Measurements from ENCODE around the gene INPP5A.
"Not testable (repeated sequence)": the region's sequence is repeated elsewhere in the genome, so short reads cannot be mapped to it uniquely, and the experiment has no call there.

The INPP5A gene
- total RNA-seq, result 19.8 to 24.8 reads per million in 2 donors

- DNase-seq, result no peak
These were observed at the start of gene INPP5A for GRCh38 chr10:132537684-132538001. Gene INPP5A (plus strand): TSS chr10:132537787. CDS start chr10:132538097, 310 bp downstream.

- no peak for DNase-seq
These were observed 49.3 kb upstream of the INPP5A start for GRCh38 chr10:132488231-132488821.

- no peak for DNase-seq
These were observed 48.4 kb upstream of the INPP5A start for GRCh38 chr10:132489053-132489703.

- no peak for DNase-seq
These were observed 47.7 kb upstream of the INPP5A start for GRCh38 chr10:132489704-132490534.

- not testable (repeated sequence) for DNase-seq
These were observed 46.1 kb upstream of the INPP5A start for GRCh38 chr10:132491534-132491933.

GRCh38 chr10:132492323-132493025 is 45.1 kb upstream of the INPP5A start:
- DNase-seq, result no peak

- no peak for DNase-seq
These were observed 44.3 kb upstream of the INPP5A start for GRCh38 chr10:132493246-132493755.

- no peak for DNase-seq
These were observed 43.8 kb upstream of the INPP5A start for GRCh38 chr10:132493756-132494290.

- DNase-seq, result no peak
These were observed 42.5 kb upstream of the INPP5A start for GRCh38 chr10:132494866-132495630.

GRCh38 chr10:132496360-132497062 is 41.1 kb upstream of the INPP5A start:
- no peak for DNase-seq

- DNase-seq, result no peak
These were observed 40.4 kb upstream of the INPP5A start for GRCh38 chr10:132497063-132497680.

GRCh38 chr10:132497861-132498561 is 39.6 kb upstream of the INPP5A start:
- no peak for DNase-seq

GRCh38 chr10:132498562-132499366 is 38.8 kb upstream of the INPP5A start:
- no peak for DNase-seq

- no peak for DNase-seq
These were observed 38.3 kb upstream of the INPP5A start for GRCh38 chr10:132499367-132499685.

GRCh38 chr10:132500781-132501415 is 36.7 kb upstream of the INPP5A start:
- DNase-seq, result no peak

GRCh38 chr10:132502544-132503300 is 34.9 kb upstream of the INPP5A start:
- no peak for DNase-seq

- no peak for DNase-seq
These were observed 33.8 kb upstream of the INPP5A start for GRCh38 chr10:132503581-132504421.

All from activated gamma-delta T cell (primary cell).